OCI-LY7 (cell line): ENCODE results near the gene SNRNP48.

Experiments
- EZH2phosphoT487 ChIP-seq: fragments of 200-600 bp; sonication (generic); IDR thresholded peaks from 2 replicates; pipeline ENCODE4 v1.6.1; 2018; ENCODE audit warnings: low read depth, borderline replicate concordance, mild to moderate bottlenecking, mixed run types, antibody characterized with exemption, low read length, moderate library complexity, mixed read lengths
- TF ChIP-seq, protein P1 (sequence below): fragments of 200-600 bp; sonication (generic); conservative IDR thresholded peaks from 2 replicates; pipeline ENCODE4 v1.5.1; 2014; ENCODE audit warnings: mild to moderate bottlenecking, antibody characterized with exemption, low read length, moderate library complexity, mixed read lengths

DNA sequence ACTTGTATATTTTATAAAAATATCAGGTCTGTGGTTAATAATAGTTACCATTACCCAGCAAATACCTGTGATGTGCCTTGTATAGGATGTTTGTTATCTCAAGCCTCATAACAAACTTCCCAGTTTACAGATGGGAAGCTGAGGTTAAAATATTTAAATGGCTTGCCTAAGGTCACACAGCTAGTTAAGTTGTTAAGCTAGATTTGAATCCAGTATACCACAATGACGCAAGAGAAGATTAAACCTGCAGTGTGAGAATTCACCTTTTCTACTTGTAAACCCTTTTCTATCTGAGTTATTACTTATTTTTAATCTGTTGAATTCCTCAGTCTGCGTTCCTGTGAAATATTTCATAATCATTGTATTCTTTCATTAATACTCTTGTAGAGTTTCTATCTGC lies 43.6 kb upstream of the SNRNP48 start:
- TF ChIP-seq, protein P1, sequence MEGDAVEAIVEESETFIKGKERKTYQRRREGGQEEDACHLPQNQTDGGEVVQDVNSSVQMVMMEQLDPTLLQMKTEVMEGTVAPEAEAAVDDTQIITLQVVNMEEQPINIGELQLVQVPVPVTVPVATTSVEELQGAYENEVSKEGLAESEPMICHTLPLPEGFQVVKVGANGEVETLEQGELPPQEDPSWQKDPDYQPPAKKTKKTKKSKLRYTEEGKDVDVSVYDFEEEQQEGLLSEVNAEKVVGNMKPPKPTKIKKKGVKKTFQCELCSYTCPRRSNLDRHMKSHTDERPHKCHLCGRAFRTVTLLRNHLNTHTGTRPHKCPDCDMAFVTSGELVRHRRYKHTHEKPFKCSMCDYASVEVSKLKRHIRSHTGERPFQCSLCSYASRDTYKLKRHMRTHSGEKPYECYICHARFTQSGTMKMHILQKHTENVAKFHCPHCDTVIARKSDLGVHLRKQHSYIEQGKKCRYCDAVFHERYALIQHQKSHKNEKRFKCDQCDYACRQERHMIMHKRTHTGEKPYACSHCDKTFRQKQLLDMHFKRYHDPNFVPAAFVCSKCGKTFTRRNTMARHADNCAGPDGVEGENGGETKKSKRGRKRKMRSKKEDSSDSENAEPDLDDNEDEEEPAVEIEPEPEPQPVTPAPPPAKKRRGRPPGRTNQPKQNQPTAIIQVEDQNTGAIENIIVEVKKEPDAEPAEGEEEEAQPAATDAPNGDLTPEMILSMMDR = no peak
- no peak for TF ChIP-seq EZH2phosphoT487
